HepG2 (cell line): ENCODE results near the gene CYTH2. TPM values are rescaled to one million over a fixed set of nuclear protein-coding genes. Genes with fewer than 3 reads are reported as not detected.

Source experiments
- ATAC-seq: fragments of 200-7000 bp; cut with Tn5 transposase; 3 replicates; pipeline ENCODE4 v1.9.1; 2020; ENCODE audit warnings: mild to moderate bottlenecking, moderate library complexity
- BruUV-seq: library from RNA; stranded (reverse); fragments of 400-500 nt; replicated peaks from 2 replicates; lab custom pipeline; 2021; lab: Mats Ljungman, UMichigan
- CTCF ChIA-PET: fragments of 300-600 bp; formaldehyde crosslinking; extraction: SDS; loops from one replicate; lab custom pipeline; 2021; ENCODE audit warnings: low total read pairs, inconsistent platforms, low intra/inter-chr PET ratio; lab: Yijun Ruan, JAX
- POLR2A ChIA-PET: fragments of 350-600 bp; sonication (Branson Sonifier 250); formaldehyde crosslinking; loops from one replicate; lab custom pipeline; 2020; ENCODE audit warnings: antibody characterized with exemption, inconsistent platforms; lab: Yijun Ruan, JAX
- DNase-seq: peaks from one replicate; pipeline ENCODE4 v3.0.0-alpha.2; 2015; ENCODE audit warnings: low spot score
- FAIRE-seq: peaks from 3 replicates; lab custom pipeline; 2011; peaks lifted over from hg19 to GRCh38; lab: Jason Lieb, UNC
- H2AFZ ChIP-seq: one replicate; pipeline ENCODE4 v1.6.1; 2011; ENCODE audit warnings: low read length, inconsistent platforms
- H3K27ac ChIP-seq: fragments of 300-600 bp; 3 replicates; pipeline ENCODE4 v1.8.0; 2011; ENCODE audit warnings: mixed run types, mild to moderate bottlenecking, mixed read lengths, low read length, inconsistent platforms; ENCODE audit not compliant: insufficient read depth; ENCODE audit errors: extremely low read length
- H3K27me3 ChIP-seq, 2 experiments: fragments of 200-600 bp in 1 of 2; 2 replicates in 1 of 2; 3 replicates in 1 of 2; pipeline versions ENCODE4 v1.6.0 to v1.8.0; 2011; ENCODE audit warnings: low read length in 2 of 2, mild to moderate bottlenecking in 2 of 2, moderate library complexity in 2 of 2, inconsistent platforms in 1 of 2; ENCODE audit not compliant: insufficient read depth in 2 of 2, control insufficient read depth in 1 of 2
- H3K36me3 ChIP-seq, 2 experiments: fragments of 200-600 bp in 1 of 2; replicated peaks in 1 of 2; 2 replicates in 1 of 2; 3 replicates in 1 of 2; pipeline versions ENCODE4 v1.5.1 to v1.8.0; 2011; ENCODE audit warnings: low read length in 2 of 2, inconsistent platforms in 1 of 2; ENCODE audit not compliant: insufficient read depth in 2 of 2, control insufficient read depth in 1 of 2
- H3K4me1 ChIP-seq: 2 replicates; pipeline ENCODE4 v1.5.1; 2012; ENCODE audit warnings: low read length, inconsistent platforms; ENCODE audit not compliant: insufficient read depth
- H3K4me2 ChIP-seq: 2 replicates; pipeline ENCODE4 v1.6.0; 2011; ENCODE audit warnings: low read depth, low read length, inconsistent platforms
- H3K4me3 ChIP-seq, 3 experiments: fragments of 200-600 bp in 1 of 3; sonication (generic), shearing (Covaris generic) in 1 of 3; replicated peaks in 1 of 3; 2 replicates each; pipeline ENCODE4 v1.5.1; 2011 to 2016; ENCODE audit warnings: low read length in 3 of 3, inconsistent platforms in 2 of 3, low read depth in 2 of 3, mild to moderate bottlenecking in 2 of 3, control low read depth in 1 of 3, mixed read lengths in 1 of 3; ENCODE audit not compliant: insufficient read depth in 1 of 3
- H3K79me2 ChIP-seq: one replicate; pipeline ENCODE4 v1.6.1; 2011; ENCODE audit warnings: low read length, inconsistent platforms; ENCODE audit not compliant: insufficient read depth
- H3K9ac ChIP-seq: 2 replicates; pipeline ENCODE4 v1.6.0; 2011; ENCODE audit warnings: mild to moderate bottlenecking, low read depth, low read length, inconsistent platforms; ENCODE audit not compliant: insufficient read depth
- H3K9me3 ChIP-seq: 2 replicates; pipeline ENCODE4 v1.5.1; 2012; ENCODE audit warnings: mild to moderate bottlenecking, low read length
- H4K20me1 ChIP-seq: 2 replicates; pipeline ENCODE4 v1.6.0; 2011; ENCODE audit warnings: inconsistent platforms, mild to moderate bottlenecking, low read length, moderate library complexity; ENCODE audit not compliant: insufficient read depth
- AGO2 ChIP-seq: fragments of 200-400 bp; formaldehyde crosslinking; optimal IDR thresholded peaks from 2 replicates; pipeline ENCODE3; 2017; ENCODE audit warnings: mild to moderate bottlenecking, low read depth, low read length, moderate library complexity
- BCLAF1 ChIP-seq: fragments of 450-650 bp; IDR thresholded peaks from 2 replicates; pipeline ENCODE4 v1.6.1; 2017; ENCODE audit warnings: mild to moderate bottlenecking
- FLYWCH1 ChIP-seq: sonication (generic); formaldehyde crosslinking; IDR thresholded peaks from 2 replicates; pipeline ENCODE4 v1.8.1; 2023; ENCODE audit warnings: mild to moderate bottlenecking, missing genetic modification reagents
- IRF2 ChIP-seq: IDR thresholded peaks from 2 replicates; pipeline ENCODE4 v1.6.1; 2018; ENCODE audit warnings: missing genetic modification reagents, missing compliant biosample characterization
- MYNN ChIP-seq: sonication (generic); formaldehyde crosslinking; IDR thresholded peaks from 2 replicates; pipeline ENCODE4 v1.4.0; 2020; ENCODE audit warnings: mild to moderate bottlenecking, low read depth, missing genetic modification reagents
- NR0B2 ChIP-seq: sonication (generic); formaldehyde crosslinking; IDR thresholded peaks from 2 replicates; pipeline ENCODE4 v1.4.0; 2020; ENCODE audit warnings: mild to moderate bottlenecking, missing genetic modification reagents
- POLR2G ChIP-seq: fragments of 200-400 bp; formaldehyde crosslinking; IDR thresholded peaks from 2 replicates; pipeline ENCODE4 v1.6.1; 2018; ENCODE audit warnings: mild to moderate bottlenecking, low read depth, low read length, moderate library complexity
- ZNF276 ChIP-seq: sonication (generic); formaldehyde crosslinking; IDR thresholded peaks from 2 replicates; pipeline ENCODE4 v1.4.0; 2020; ENCODE audit warnings: mild to moderate bottlenecking, low read depth, missing genetic modification reagents
- ZNF446 ChIP-seq: sonication (generic); formaldehyde crosslinking; IDR thresholded peaks from 2 replicates; pipeline ENCODE4 v1.5.0; 2020; ENCODE audit warnings: mild to moderate bottlenecking, missing genetic modification reagents
- ZNF547 ChIP-seq: sonication (generic); formaldehyde crosslinking; IDR thresholded peaks from 2 replicates; pipeline ENCODE4 v1.5.1; 2020; ENCODE audit warnings: mild to moderate bottlenecking, missing genetic modification reagents
- ZNF589 ChIP-seq: sonication (generic); formaldehyde crosslinking; conservative IDR thresholded peaks from 2 replicates; pipeline ENCODE4 v1.8.0; 2022; ENCODE audit warnings: mild to moderate bottlenecking, moderate library complexity, missing genetic modification reagents
- ZNF879 ChIP-seq: sonication (generic); formaldehyde crosslinking; IDR thresholded peaks from 2 replicates; pipeline ENCODE4 v1.8.1; 2023; ENCODE audit warnings: missing genetic modification reagents
- WGBS: methylation state at CpG from one replicate; pipeline ENCODE4 v1.1.6; 2017; ENCODE audit warnings: low lambda C conversion rate; 5-methylcytosine and 5-hydroxymethylcytosine counted together
- in situ Hi-C: cut with HindIII; loops from 2 replicates; pipeline ENCODE4 v1.10.0; 2017; ENCODE audit warnings: low pct_unique_long_range_greater_than_20kb; ENCODE audit not compliant: extremely low pct_ligation_motif_present
- intact Hi-C: fragments of 100-400 bp; cut with micrococcal nuclease; formaldehyde crosslinking; loops from one replicate; pipeline ENCODE4 v1.10.0; 2022; ENCODE audit not compliant: unreplicated experiment
- polyA plus RNA-seq, 8 experiments: library from polyadenylated mRNA; depleted of rRNA in 3 of 8; stranded (reverse) in 7 of 8; unstranded in 1 of 8; fragments of >200 nt; fragmentation: Illumina TruSeq in 4 of 8; extraction: Trizol in 4 of 8; gene quantifications; 2 replicates each; pipeline versions ENCODE4 v1.2.1 to v1.2.3, GENCODE V29; 2011 to 2016; ENCODE audit warnings: low read depth in 4 of 8, missing spikeins in 1 of 8, mixed read lengths in 1 of 8; ENCODE audit not compliant: insufficient read depth in 1 of 8
- total RNA-seq, 5 experiments: library from RNA; depleted of rRNA; stranded (reverse); fragments of >200 nt; fragmentation: Illumina TruSeq; extraction: Trizol; gene quantifications; 2 replicates each; pipeline ENCODE4 v1.2.3, GENCODE V29; 2016; ENCODE audit warnings: low read depth in 1 of 5

Gene CYTH2
- total and polyA plus RNA-seq, 2 of the 13 experiments (the other 11 are each of a cell fraction or from before 2014, with no cell fraction given), result 16.5 to 39.3 TPM

- no peak for TF ChIP-seq BCLAF1
- no peak for TF ChIP-seq IRF2 (CRISPR knock-in tag)
- no peak for TF ChIP-seq MYNN
- no peak for TF ChIP-seq FLYWCH1 (CRISPR knock-in tag)
- no peak for TF ChIP-seq ZNF589 (CRISPR knock-in tag)
These were observed 13.8 kb upstream of the CYTH2 start, which contains the start of gene KCNJ14 (continued) for GRCh38 chr19:48455171-48455907.

- no peaks in the 10 kb centered on the region for H3K27me3 ChIP-seq
- no peak overlapping the region for H3K9ac ChIP-seq
- intact Hi-C loops (no loop called here), in situ Hi-C loops (no loop called here)
- no peak overlapping the region for H3K4me2 ChIP-seq
- ATAC-seq (no peak), DNase-seq (no peak), FAIRE-seq (no peak)
- no peak overlapping the region for H2AFZ ChIP-seq
- H3K27ac ChIP-seq, result no peak overlapping the region
- H3K36me3 ChIP-seq, result peaks cover 15 to 44% of the 10 kb centered on the region in 2 experiments
- no TSS peak for BruUV-seq
- no peak for TF ChIP-seq ZNF446 (CRISPR knock-in tag)
- no peak for TF ChIP-seq NR0B2
- peak; percentile 29; the same call in 1 of the 2 replicates for TF ChIP-seq POLR2G
- TF ChIP-seq ZNF879 (CRISPR knock-in tag), result no peak
- no peak for TF ChIP-seq ZNF276 (CRISPR knock-in tag)
- TF ChIP-seq ZNF547, result no peak
- peak; percentile 34 for TF ChIP-seq AGO2
- ChIA-PET POLR2A (no interaction called here), CTCF (no interaction called here)
- no peaks in the 10 kb centered on the region for H3K4me1 ChIP-seq
- H4K20me1 ChIP-seq, result no peaks in the 10 kb centered on the region
- WGBS, result 92% methylated on average over 2 of the region's 11 CpGs
- no peaks in the 10 kb centered on the region for H3K79me2 ChIP-seq
- H3K9me3 ChIP-seq, result no peaks in the 10 kb centered on the region
- H3K4me3 ChIP-seq, result no peak overlapping the region
These were observed 13.1 kb upstream of the CYTH2 start for GRCh38 chr19:48455908-48456562.
